Measurements from ENCODE around the gene CSGALNACT2. TPM values are rescaled to one million over a fixed set of nuclear protein-coding genes. Genes with fewer than 3 reads are reported as not detected.
A peak's percentile ranks its signal among the peaks of the same experiment; 100 is the strongest.
"Not testable (repeated sequence)": the region's sequence is repeated elsewhere in the genome, so short reads cannot be mapped to it uniquely, and the experiment has no call there.

CSGALNACT2 gene
- polyA plus RNA-seq, 1 donor, result 23.9 TPM

GRCh38 chr10:43137717-43138020 is 576 bp upstream of the CSGALNACT2 start:
- DNase-seq (ENCODE audit: low read depth), result no peak

DNA sequence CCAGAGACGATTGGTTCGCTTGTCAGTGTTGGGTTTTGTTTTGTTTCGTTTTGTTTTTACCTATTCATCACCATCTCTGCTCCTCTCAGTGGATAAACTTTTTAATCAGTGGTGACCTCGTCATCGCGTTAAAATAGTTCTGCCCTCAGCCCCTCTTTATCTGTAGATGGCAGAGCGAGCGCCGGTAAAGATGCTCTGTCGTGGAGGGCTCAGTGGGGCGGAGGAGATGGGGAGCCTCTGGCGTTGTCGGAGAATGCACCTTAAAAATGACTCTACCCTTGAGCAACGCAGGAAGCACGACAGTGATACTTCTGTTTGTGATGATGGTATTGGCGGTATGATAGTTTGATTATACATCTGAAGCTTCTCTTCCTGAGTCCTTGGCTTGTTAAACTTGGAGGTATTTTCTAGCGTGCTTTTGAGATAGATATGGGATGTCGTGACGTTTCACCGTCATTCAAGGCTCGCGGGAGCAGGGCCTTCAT is 554 bp downstream of the CSGALNACT2 start:
- DNase-seq (ENCODE audit: low read depth), result no peak

DNA sequence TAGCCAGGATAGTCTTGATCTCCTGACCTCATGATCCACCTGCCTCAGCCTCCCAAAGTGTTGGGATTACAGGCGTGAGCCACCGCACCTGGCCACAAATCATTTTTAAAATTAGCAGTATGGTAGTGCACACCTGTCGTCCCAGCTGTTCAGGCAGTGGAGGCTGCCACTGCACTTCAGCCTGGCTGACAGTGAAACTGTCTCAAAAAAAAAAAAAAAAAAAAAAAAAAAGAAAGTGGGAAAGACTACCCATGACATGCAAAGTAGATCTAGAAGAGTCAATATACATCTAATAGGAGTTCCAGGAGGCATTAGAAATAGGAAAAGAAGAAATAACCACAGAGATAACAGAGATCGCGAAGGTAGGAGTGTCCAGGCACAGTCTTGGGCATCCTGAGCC is 3.2 kb downstream of the CSGALNACT2 start:
- no peak for DNase-seq (ENCODE audit: low read depth)

DNA sequence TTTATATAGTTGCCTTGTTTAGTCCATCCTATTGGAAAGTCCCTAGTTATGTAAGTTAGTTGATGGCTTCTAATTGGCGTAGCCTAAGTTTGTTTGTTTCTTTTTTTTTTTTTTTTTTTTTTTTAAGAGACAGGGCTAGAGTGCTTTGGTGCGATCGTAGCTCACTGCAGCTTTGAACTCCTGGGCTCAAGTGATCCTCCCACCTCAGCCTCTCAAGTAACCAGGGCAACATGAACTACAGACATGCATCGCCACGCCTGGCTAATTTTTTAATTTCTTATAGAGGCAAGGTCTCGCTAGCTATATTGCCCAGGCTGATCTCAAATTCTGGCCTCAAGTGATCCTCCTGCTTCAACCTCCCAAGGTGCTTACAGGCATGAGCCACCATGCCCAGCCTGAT is 7.1 kb downstream of the CSGALNACT2 start:
- DNase-seq (ENCODE audit: low read depth), result no peak

- DNase-seq (ENCODE audit: low read depth), result not testable (repeated sequence)
Measured at GRCh38 chr10:43145936-43146335, 7.7 kb downstream of the CSGALNACT2 start.

- DNase-seq (ENCODE audit: low read depth), result no peak
Measured at GRCh38 chr10:43151371-43151770, 13.1 kb downstream of the CSGALNACT2 start.

DNA sequence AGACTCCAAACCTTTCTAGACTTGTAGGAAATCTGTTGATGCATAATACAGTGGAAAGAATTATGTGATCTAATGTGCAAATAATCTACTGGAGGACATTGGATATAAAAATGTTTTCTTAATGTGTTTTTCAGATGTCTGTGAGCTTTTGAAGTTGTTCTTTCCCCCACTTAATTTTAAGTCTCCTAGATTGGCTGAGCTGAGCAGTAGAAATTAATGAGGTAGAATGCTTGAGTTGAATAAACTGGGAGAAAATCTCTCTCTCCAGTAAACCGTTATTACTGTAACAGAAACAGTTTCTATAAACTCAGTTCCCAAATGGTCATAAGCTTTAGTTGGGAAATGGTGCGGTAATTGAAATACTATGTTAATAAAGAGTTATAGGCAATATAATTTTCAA is 15.7 kb downstream of the CSGALNACT2 start:
- peak; percentile 8 for DNase-seq (ENCODE audit: low read depth)

DNA sequence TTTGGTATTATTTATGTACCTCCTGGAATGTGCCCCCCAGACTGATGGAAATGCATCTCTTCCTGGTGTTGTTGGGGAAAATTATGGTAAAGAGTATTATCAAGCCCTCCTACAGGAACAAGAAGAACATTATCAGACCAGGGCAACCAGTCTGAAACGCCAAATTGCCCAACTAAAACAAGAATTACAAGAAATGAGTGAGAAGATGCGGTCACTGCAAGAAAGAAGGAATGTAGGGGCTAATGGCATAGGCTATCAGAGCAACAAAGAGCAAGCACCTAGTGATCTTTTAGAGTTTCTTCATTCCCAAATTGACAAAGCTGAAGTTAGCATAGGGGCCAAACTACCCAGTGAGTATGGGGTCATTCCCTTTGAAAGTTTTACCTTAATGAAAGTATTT is 17.0 kb downstream of the CSGALNACT2 start:
- no peak for DNase-seq (ENCODE audit: low read depth)

DNA sequence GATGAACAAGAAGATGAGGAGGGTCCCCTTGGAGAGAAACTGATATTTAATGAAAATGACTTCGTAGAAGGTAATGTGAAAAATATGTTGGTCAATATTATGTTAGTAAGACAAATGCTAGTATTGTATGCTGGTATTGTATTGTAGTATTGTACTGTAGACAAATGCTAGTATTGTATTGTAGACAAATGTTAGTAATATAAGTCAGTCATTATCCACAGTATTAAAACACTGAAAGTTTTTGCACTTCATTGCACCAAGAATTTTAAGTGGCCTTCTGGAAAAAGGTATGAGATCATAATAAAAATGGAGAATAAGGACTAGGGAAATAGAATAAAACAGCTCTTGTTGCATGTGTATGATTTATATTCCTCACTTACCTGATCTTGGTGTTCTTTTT is 17.5 kb downstream of the CSGALNACT2 start:
- DNase-seq (ENCODE audit: low read depth), result no peak

DNA sequence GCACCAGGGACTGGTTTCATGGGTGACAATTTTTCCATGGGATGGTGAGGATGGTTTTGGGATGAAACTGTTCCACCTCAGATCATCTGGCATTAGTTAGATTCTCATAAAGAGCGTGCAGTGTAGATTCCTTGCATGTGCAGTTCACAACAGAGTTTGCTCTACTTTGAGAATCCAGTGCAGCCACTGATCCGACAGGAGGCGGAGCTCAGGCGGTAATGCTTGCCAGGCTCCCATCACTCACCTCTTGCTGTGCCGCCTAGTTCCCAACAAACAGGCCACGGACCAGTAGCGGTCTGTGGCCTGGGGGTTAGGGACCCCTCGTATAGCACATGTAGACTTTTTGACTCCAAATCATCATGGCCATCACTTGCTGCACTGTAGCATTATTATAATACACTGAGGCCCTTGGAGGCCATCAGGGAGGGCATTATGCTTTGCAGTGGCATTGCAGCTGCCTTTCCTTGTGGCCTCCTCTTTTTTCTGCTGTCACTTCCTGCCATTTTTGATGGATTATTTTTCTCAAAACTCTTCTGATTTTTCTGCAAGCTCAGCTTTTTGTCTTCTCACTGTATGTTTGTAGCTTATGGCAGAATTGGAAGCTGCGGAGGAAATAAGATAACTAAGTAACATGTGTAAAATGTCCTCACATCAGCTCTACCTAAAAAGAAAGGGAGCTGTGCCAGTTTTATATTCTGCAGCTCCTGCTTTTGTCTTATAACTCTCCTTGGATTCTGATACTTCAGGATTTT is 18.5 kb downstream of the CSGALNACT2 start:
- DNase-seq (ENCODE audit: low read depth), result no peak

- no peak for DNase-seq (ENCODE audit: low read depth)
Measured at GRCh38 chr10:43158636-43159035, 20.4 kb downstream of the CSGALNACT2 start.

DNA sequence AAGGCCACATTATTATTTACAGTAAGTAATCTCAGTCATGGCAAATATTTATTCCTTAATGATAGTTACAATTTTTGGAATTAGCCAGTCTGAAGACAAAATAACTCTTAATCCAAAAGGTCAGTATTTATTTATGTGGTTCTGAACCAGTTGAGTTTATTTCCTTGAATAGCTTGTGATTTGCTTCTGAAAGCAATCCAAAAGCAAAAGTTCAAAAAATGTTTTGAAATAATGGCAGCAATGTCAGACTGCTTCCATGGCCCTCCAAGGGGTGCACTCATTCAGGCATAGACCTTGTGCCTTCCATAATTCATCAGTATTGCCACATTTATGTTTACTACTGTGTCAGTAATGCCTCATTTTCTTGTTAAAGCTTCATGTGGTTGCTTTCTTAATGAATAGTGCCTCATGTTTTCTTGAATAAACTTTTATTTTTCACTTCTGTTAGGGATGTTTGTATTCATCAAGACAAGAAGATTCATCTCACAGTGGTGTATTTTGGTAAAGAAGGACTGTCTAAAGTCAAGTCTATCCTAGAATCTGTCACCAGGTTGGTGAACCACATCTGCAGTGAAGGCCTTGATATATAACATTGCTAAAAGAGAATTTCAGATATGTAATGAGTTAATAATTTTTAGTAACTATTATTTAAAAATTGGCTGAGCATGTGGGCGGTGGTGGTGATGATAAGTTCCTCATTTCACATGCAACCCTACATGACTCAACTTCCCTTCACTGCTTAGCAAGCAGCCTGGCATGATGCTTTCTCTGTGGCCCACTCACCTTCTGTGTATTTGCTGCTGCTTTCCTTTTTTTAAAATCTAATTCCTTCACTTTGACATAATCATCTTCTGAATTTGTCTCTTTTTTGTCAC is 22.0 kb downstream of the CSGALNACT2 start:
- DNase-seq (ENCODE audit: low read depth), result no peak

- no peak for DNase-seq (ENCODE audit: low read depth)
Measured at GRCh38 chr10:43160921-43161255, 22.6 kb downstream of the CSGALNACT2 start.

- DNase-seq (ENCODE audit: low read depth), result no peak
Measured at GRCh38 chr10:43162604-43163003, 24.4 kb downstream of the CSGALNACT2 start.

GRCh38 chr10:43166207-43166879 is 28.1 kb downstream of the CSGALNACT2 start:
- DNase-seq (ENCODE audit: low read depth), result no peak

DNA sequence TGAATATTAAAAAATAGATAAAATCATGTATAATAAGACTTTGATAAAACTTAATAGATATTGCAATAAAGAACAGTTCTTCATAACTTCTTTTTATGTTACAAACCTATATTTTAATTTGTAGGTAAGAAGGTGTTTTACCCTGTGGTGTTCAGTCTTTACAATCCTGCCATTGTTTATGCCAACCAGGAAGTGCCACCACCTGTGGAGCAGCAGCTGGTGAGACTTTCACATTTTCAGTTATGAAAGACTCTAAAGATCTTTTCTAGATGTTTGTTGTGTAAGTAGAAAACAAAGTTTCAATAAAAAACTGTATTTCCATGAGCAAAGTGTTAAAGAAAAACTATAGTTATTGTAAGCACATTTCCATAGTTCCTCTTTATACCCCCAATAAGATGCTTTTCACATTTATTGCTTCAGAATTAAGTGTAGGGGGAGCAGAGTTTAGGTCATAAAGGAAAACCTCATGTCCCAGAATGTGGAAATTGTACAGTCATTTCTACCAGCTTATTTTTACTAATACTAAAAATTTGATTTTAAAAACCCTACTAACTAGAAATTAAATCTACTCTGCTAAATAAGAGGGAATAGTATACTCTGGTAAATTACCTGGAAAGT is 28.7 kb downstream of the CSGALNACT2 start:
- no peak for DNase-seq (ENCODE audit: low read depth)

DNA sequence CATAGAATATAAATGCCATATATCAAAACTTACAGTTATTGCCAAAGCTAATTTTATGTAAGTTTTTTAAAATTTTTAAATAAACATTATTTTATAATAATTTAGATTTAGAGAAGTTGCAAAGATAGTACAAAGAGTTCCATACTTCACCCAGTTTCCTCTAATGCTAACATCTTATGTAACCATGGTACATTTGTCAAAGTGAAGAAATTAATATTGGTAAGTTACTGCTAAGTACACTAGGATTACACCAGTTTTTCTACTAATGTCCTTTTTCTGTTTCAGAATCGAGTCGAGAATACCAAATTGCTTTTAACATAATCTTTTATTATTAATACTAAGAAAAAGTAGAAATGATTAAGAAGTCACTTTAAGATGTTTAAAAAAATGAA is 29.2 kb downstream of the CSGALNACT2 start:
- DNase-seq (ENCODE audit: low read depth), result no peak

DNA sequence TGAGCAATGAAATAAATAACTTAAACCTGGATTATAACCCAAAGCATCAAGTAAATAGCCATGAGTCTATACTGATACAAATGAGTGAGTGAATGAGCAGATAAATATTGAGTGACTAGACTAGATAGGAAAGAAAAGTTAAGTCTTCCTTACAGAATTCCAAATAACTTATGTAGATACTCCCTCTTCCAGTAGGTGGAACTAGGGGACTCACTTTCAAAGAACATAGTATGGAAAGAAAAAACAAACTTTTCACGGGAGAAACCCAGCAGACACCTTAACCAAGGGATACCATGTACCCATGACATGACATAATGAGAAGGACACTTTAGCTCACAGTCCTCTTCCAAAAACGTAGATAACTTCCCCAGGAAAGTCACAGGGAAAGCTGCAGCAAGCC is 32.2 kb downstream of the CSGALNACT2 start:
- no peak for DNase-seq (ENCODE audit: low read depth)

GRCh38 chr10:43172645-43173044 is 34.4 kb downstream of the CSGALNACT2 start:
- DNase-seq (ENCODE audit: low read depth), result no peak

- DNase-seq (ENCODE audit: low read depth), result no peak
Measured at GRCh38 chr10:43173120-43173519, 34.9 kb downstream of the CSGALNACT2 start.

DNA sequence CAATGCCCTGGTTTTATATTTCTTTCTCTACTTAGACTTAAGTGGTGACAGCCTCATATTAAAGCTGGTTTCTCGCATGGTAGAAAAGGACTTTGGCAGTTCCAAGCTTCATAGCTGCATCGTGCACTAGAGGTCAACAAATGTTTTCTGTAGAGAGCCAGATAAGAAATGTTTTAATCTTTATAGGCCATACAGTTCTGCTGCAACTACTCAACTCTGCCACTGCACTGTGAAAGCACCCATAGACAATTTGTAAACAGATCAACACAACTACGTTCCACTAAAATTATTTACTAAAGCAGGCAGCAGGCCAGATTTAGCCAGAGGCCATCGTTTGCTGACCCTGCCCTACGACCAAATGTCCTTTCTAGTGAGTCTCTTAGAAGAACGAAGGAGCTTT is 36.7 kb downstream of the CSGALNACT2 start:
- DNase-seq (ENCODE audit: low read depth), result no peak

DNA sequence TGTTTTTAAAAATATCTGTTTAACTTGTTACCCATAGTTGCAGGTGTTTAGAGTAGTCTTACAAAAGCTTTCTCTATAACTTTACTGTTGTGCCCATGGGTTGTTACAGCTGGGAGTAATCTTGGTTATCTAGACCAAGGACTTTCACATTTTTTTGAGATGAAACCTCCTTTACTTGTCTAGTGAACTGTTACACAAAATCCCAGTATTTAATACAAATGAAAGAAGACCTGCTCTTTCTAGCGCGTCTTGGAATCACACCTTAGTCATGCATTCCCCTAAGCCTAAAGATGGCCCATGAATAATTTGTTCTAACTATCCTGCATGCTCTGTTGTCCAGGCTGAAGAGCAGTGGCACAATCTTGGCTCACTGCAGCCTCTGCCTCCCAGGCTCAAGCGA is 38.0 kb downstream of the CSGALNACT2 start:
- DNase-seq (ENCODE audit: low read depth), result no peak
